B cell (primary cell): Measurements from ENCODE around the gene CACNA2D3. TPM values are rescaled to one million over a fixed set of nuclear protein-coding genes. Genes with fewer than 3 reads are reported as not detected.

Experiments used
- ATAC-seq: fragments of 200-7000 bp; cut with Tn5 transposase; one replicate; pipeline ENCODE4 v1.10.0; 2021; ENCODE audit warnings: low read depth, mild to moderate bottlenecking, moderate number of reproducible peaks, moderate library complexity
- CTCF ChIA-PET: fragments of 350-600 bp; sonication (Branson Sonifier 250); formaldehyde crosslinking; loops from one replicate; lab custom pipeline; 2021; ENCODE audit warnings: antibody characterized with exemption, inconsistent platforms; lab: Charles Lee
- POLR2A ChIA-PET: fragments of 350-600 bp; sonication (Branson Sonifier 250); formaldehyde crosslinking; loops from one replicate; lab custom pipeline; 2021; ENCODE audit warnings: antibody characterized with exemption; lab: Charles Lee
- DNase-seq: peaks from one replicate; pipeline ENCODE4 v3.0.0; 2013
- H2AFZ ChIP-seq: 2 replicates; pipeline ENCODE4 v1.6.1; 2012; ENCODE audit warnings: mild to moderate bottlenecking, low read depth, low read length; ENCODE audit not compliant: insufficient read depth, poor library complexity, severe bottlenecking
- H3K27ac ChIP-seq, 2 donors: 1 replicate in 1 of 2; 2 replicates in 1 of 2; pipeline ENCODE4 v1.5.1; 2012 to 2013; ENCODE audit warnings: low read length in 2 of 2, mild to moderate bottlenecking in 2 of 2, moderate library complexity in 1 of 2
- H3K27me3 ChIP-seq, 4 experiments: fragments of 200-600 bp in 1 of 4; sonication (generic) in 1 of 4; replicated peaks in 1 of 4; 1 replicate in 2 of 4; 2 replicates in 2 of 4; pipeline versions ENCODE4 v1.6.1 to v1.7.0; 2013 to 2016; ENCODE audit warnings: low read length in 3 of 4, mild to moderate bottlenecking in 2 of 4, mixed read lengths in 1 of 4, moderate library complexity in 1 of 4; ENCODE audit not compliant: insufficient read depth in 4 of 4, control insufficient read depth in 3 of 4; ENCODE audit errors: control extremely low read depth in 1 of 4
- H3K36me3 ChIP-seq, 2 experiments: replicated peaks in 1 of 2; 1 replicate in 1 of 2; 2 replicates in 1 of 2; pipeline versions ENCODE4 v1.6.1 to v1.7.1; 2013; ENCODE audit warnings: low read length in 1 of 2; ENCODE audit not compliant: insufficient read depth in 2 of 2, control insufficient read depth in 1 of 2; ENCODE audit errors: control extremely low read depth in 1 of 2, extremely low read depth in 1 of 2
- H3K4me1 ChIP-seq, 2 donors: fragments of 200-600 bp in 1 of 2; sonication (generic) in 1 of 2; 1 replicate in 1 of 2; 2 replicates in 1 of 2; pipeline versions ENCODE4 v1.5.1 to v1.6.1; 2013 to 2017; ENCODE audit warnings: low read length in 2 of 2; ENCODE audit not compliant: control insufficient read depth in 2 of 2, insufficient read depth in 2 of 2
- H3K4me2 ChIP-seq: replicated peaks from 2 replicates; pipeline ENCODE3; 2012; ENCODE audit warnings: mild to moderate bottlenecking, low read depth, low read length; ENCODE audit not compliant: poor library complexity, severe bottlenecking
- H3K4me3 ChIP-seq, 5 experiments: fragments of 200-600 bp in 1 of 5; sonication (generic) in 1 of 5; 1 replicate in 3 of 5; 2 replicates in 2 of 5; pipeline versions ENCODE4 v1.5.1 to v1.7.0; 2011 to 2016; ENCODE audit warnings: low read length in 4 of 5, mild to moderate bottlenecking in 4 of 5, low read depth in 2 of 5, control low read depth in 1 of 5, moderate library complexity in 1 of 5; ENCODE audit not compliant: insufficient read depth in 1 of 5; ENCODE audit errors: control extremely low read depth in 1 of 5, extremely low read depth in 1 of 5
- H3K79me2 ChIP-seq: fragments of 200-600 bp; sonication (generic); one replicate; pipeline ENCODE4 v1.6.0; 2016; ENCODE audit warnings: low read length; ENCODE audit not compliant: control insufficient read depth, insufficient read depth
- H3K9ac ChIP-seq: fragments of 200-600 bp; sonication (generic); 2 replicates; pipeline ENCODE4 v1.6.1; 2017; ENCODE audit warnings: mild to moderate bottlenecking, low read length, moderate library complexity
- H3K9me3 ChIP-seq, 3 donors: one replicate each; pipeline versions ENCODE4 v1.6.1 to v1.7.1; 2013; ENCODE audit warnings: low read length in 2 of 3; ENCODE audit not compliant: control insufficient read depth in 2 of 3, insufficient read depth in 1 of 3; ENCODE audit errors: control extremely low read depth in 1 of 3
- H4K20me1 ChIP-seq: 2 replicates; pipeline ENCODE4 v1.6.0; 2012; ENCODE audit warnings: mild to moderate bottlenecking, low read length; ENCODE audit not compliant: insufficient read depth, control insufficient read depth, poor library complexity, severe bottlenecking
- H3K27ac Mint-ChIP-seq: one replicate; pipeline ENCODE4 v1.8.0; 2021; ENCODE audit warnings: mixed read lengths
- H3K27me3 Mint-ChIP-seq: one replicate; pipeline ENCODE4 v1.8.0; 2021; ENCODE audit warnings: mixed read lengths
- H3K4me1 Mint-ChIP-seq: one replicate; pipeline ENCODE4 v1.8.0; 2021; ENCODE audit warnings: mixed read lengths
- H3K4me3 Mint-ChIP-seq: one replicate; pipeline ENCODE4 v1.8.0; 2021; ENCODE audit warnings: mixed read lengths
- H3K9me3 Mint-ChIP-seq: one replicate; pipeline ENCODE4 v1.8.0; 2022; ENCODE audit warnings: mixed read lengths; ENCODE audit not compliant: insufficient read depth
- EZH2 ChIP-seq: IDR thresholded peaks from 2 replicates; pipeline ENCODE4 v1.6.1; 2012; ENCODE audit warnings: borderline replicate concordance, low read depth, mild to moderate bottlenecking, moderate library complexity, low read length; ENCODE audit not compliant: insufficient read depth, poor library complexity, severe bottlenecking
- WGBS: methylation state at CpG from one replicate; pipeline ENCODE4 v1.1.5; 2013; ENCODE audit warnings: missing lambda C conversion rate; ENCODE audit not compliant: insufficient coverage; 5-methylcytosine and 5-hydroxymethylcytosine counted together
- intact Hi-C: fragments of 100-400 bp; cut with micrococcal nuclease; formaldehyde crosslinking; loops from one replicate; pipeline ENCODE4 v1.10.0; 2022
- polyA plus RNA-seq: library from polyadenylated mRNA; depleted of rRNA; stranded (reverse); fragments of >200 nt; gene quantifications from 2 replicates; pipeline ENCODE4 v1.2.3, GENCODE V29; 2012
- total RNA-seq, 2 donors: library from RNA; stranded (reverse); fragments of 120-200 nt in 1 of 2; gene quantifications; 1 replicate in 1 of 2; 2 replicates in 1 of 2; pipeline versions ENCODE4 v1.2.3 to v1.2.4, GENCODE V29; 2013 to 2022
- TF ChIP-seq, protein P1 (sequence below): fragments of 200-600 bp; IDR thresholded peaks from one replicate; pipeline ENCODE4 v1.8.0; 2022; ENCODE audit warnings: antibody characterized with exemption, mild to moderate bottlenecking

CACNA2D3 gene
- total and polyA plus RNA-seq, 2 donors (not counting 1 experiment from before 2014, with no cell fraction given): not detected

DNA sequence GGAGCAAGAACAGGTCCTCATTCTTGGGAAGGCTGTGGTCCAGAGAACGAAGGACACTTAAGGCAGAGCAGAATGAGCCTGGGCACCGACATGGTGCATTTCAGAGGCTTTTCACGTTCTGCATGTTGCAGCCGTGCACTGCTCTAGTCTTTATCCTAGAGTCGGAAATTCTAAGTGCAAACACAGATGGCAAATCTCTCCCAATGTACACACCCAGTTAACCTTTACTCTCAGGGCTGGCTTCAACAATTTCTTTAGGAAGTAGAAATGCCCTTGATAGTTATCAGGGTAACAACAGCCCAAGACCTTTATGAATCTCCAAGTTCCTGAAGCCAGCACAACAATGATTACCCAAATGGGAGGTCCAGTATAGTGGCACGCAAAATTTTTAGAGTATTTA lies 844.6 kb downstream of the CACNA2D3 start:
- Histone ChIP-seq H3K36me3 (no peaks in the 10 kb centered on the region), H3K4me1 (no peaks in the 10 kb centered on the region), H2AFZ (no peak overlapping the region), H3K9me3 (no peaks in the 10 kb centered on the region), H4K20me1 (no peaks in the 10 kb centered on the region), H3K27me3 (no peaks in the 10 kb centered on the region), H3K27ac (no peak overlapping the region), H3K79me2 (no peaks in the 10 kb centered on the region), H3K9ac (no peak overlapping the region), H3K4me2 (no peak overlapping the region), H3K4me3 (no peak overlapping the region)
- no peaks in the 10 kb centered on the region for H3K4me1 Mint-ChIP-seq
- ChIA-PET POLR2A (no interaction called here), CTCF (no interaction called here)
- no peak overlapping the region for H3K27ac Mint-ChIP-seq
- ATAC-seq: no peak
- no peak for DNase-seq
- TF ChIP-seq EZH2: no peak
- TF ChIP-seq, protein P1, sequence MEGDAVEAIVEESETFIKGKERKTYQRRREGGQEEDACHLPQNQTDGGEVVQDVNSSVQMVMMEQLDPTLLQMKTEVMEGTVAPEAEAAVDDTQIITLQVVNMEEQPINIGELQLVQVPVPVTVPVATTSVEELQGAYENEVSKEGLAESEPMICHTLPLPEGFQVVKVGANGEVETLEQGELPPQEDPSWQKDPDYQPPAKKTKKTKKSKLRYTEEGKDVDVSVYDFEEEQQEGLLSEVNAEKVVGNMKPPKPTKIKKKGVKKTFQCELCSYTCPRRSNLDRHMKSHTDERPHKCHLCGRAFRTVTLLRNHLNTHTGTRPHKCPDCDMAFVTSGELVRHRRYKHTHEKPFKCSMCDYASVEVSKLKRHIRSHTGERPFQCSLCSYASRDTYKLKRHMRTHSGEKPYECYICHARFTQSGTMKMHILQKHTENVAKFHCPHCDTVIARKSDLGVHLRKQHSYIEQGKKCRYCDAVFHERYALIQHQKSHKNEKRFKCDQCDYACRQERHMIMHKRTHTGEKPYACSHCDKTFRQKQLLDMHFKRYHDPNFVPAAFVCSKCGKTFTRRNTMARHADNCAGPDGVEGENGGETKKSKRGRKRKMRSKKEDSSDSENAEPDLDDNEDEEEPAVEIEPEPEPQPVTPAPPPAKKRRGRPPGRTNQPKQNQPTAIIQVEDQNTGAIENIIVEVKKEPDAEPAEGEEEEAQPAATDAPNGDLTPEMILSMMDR: no peak
- no peak overlapping the region for H3K4me3 Mint-ChIP-seq
- no peaks in the 10 kb centered on the region for H3K27me3 Mint-ChIP-seq
- no peaks in the 10 kb centered on the region for H3K9me3 Mint-ChIP-seq
- intact Hi-C loops: no loop called here
- 93% methylated on average over 4 of the region's 6 CpGs for WGBS

DNA sequence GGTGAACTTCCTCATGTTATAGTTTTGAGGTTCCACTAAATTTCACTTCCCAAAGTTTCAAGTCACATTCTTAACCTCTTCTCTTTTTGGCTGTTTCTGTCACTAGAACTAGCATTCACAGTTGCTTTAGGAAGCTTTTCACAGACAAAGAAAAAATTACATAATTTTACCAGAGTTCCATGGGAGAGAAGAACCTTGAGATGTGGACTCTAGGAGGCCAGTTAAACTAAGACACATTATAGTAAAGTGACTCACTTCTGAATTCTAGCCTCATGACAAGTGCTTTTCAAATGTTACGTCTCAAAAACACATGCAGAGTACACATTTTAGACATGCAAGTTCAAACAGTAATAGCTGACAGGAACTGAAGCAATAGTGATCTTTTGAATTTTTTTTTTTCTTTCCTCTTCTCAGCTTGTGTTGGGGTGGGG lies 845.4 kb downstream of the CACNA2D3 start:
- no peak overlapping the region for H3K27ac ChIP-seq
- H3K4me2 ChIP-seq: no peak overlapping the region
- H3K79me2 ChIP-seq: no peaks in the 10 kb centered on the region
- peaks cover 0 to 4% (median 0%) of the 10 kb centered on the region in 3 donors for H3K9me3 ChIP-seq
- no peaks in the 10 kb centered on the region for H3K9me3 Mint-ChIP-seq
- ATAC-seq (no peak), DNase-seq (no peak)
- no peaks in the 10 kb centered on the region for H3K4me1 ChIP-seq
- H3K27me3 Mint-ChIP-seq: no peaks in the 10 kb centered on the region
- WGBS: no CpG with 5 or more reads among the region's 1 CpG
- no peaks in the 10 kb centered on the region for H3K36me3 ChIP-seq
- H3K4me1 Mint-ChIP-seq: no peaks in the 10 kb centered on the region
- ChIA-PET POLR2A (no interaction called here), CTCF (no interaction called here)
- no peak overlapping the region for H3K4me3 Mint-ChIP-seq
- TF ChIP-seq EZH2: no peak
- TF ChIP-seq, protein P1: no peak
- H3K27ac Mint-ChIP-seq: no peak overlapping the region
- H3K27me3 ChIP-seq: no peaks in the 10 kb centered on the region
- H3K4me3 ChIP-seq: no peak overlapping the region
- no peaks in the 10 kb centered on the region for H4K20me1 ChIP-seq
- intact Hi-C loops: no loop called here
- no peak overlapping the region for H3K9ac ChIP-seq
- no peak overlapping the region for H2AFZ ChIP-seq
